Astrocyte (in vitro differentiated cells and primary cell): Measurements from ENCODE around the gene DRC1. TPM values are rescaled to one million over a fixed set of nuclear protein-coding genes. Genes with fewer than 3 reads are reported as not detected.

Experiments used
- DNase-seq: peaks from one replicate; pipeline ENCODE4 v3.0.0-alpha.2; 2010; ENCODE audit warnings: low read depth
- FAIRE-seq: peaks from 2 replicates; lab custom pipeline; 2011; peaks lifted over from hg19 to GRCh38; lab: Jason Lieb, UNC
- H2AFZ ChIP-seq: 2 replicates; pipeline ENCODE4 v1.6.0; 2012; ENCODE audit warnings: low read depth, low read length, inconsistent platforms
- H3K27ac ChIP-seq: 2 replicates; pipeline ENCODE4 v1.5.1; 2011; ENCODE audit warnings: low read depth, low read length, inconsistent platforms
- H3K27me3 ChIP-seq: 2 replicates; pipeline ENCODE4 v1.6.0; 2011; ENCODE audit warnings: low read length, inconsistent platforms; ENCODE audit not compliant: insufficient read depth
- H3K36me3 ChIP-seq: 2 replicates; pipeline ENCODE4 v1.5.1; 2011; ENCODE audit warnings: low read length, inconsistent platforms; ENCODE audit not compliant: insufficient read depth
- H3K4me1 ChIP-seq: 2 replicates; pipeline ENCODE4 v1.5.1; 2011; ENCODE audit warnings: low read length, inconsistent platforms; ENCODE audit not compliant: insufficient read depth
- H3K4me2 ChIP-seq: 2 replicates; pipeline ENCODE4 v1.6.0; 2012; ENCODE audit warnings: low read length, inconsistent platforms
- H3K4me3 ChIP-seq: 2 replicates; pipeline ENCODE4 v1.5.1; 2011; ENCODE audit warnings: low read depth, mild to moderate bottlenecking, low read length, inconsistent platforms; ENCODE audit not compliant: insufficient read depth
- H3K79me2 ChIP-seq: 2 replicates; pipeline ENCODE4 v1.6.0; 2012; ENCODE audit warnings: mild to moderate bottlenecking, low read length, inconsistent platforms; ENCODE audit not compliant: insufficient read depth
- H3K9ac ChIP-seq: 2 replicates; pipeline ENCODE4 v1.6.0; 2012; ENCODE audit warnings: mild to moderate bottlenecking, low read length, inconsistent platforms
- H3K9me3 ChIP-seq: 2 replicates; pipeline ENCODE4 v1.5.1; 2012; ENCODE audit warnings: low read depth, mild to moderate bottlenecking, low read length, inconsistent platforms; ENCODE audit not compliant: insufficient read depth
- H4K20me1 ChIP-seq: 2 replicates; pipeline ENCODE4 v1.6.0; 2012; ENCODE audit warnings: low read length, inconsistent platforms; ENCODE audit not compliant: insufficient read depth
- H3K27ac Mint-ChIP-seq: one replicate; pipeline ENCODE4 v1.8.0; 2021; ENCODE audit warnings: mild to moderate bottlenecking, mixed read lengths; ENCODE audit not compliant: unreplicated experiment
- H3K27me3 Mint-ChIP-seq: one replicate; pipeline ENCODE4 v1.8.0; 2021; ENCODE audit warnings: low read depth, mixed read lengths; ENCODE audit not compliant: unreplicated experiment
- H3K36me3 Mint-ChIP-seq: one replicate; pipeline ENCODE4 v1.8.0; 2021; ENCODE audit warnings: low read depth, mixed read lengths; ENCODE audit not compliant: unreplicated experiment
- H3K4me1 Mint-ChIP-seq: one replicate; pipeline ENCODE4 v1.8.0; 2021; ENCODE audit warnings: low read depth, mixed read lengths; ENCODE audit not compliant: unreplicated experiment
- H3K4me3 Mint-ChIP-seq: one replicate; pipeline ENCODE4 v1.8.0; 2021; ENCODE audit warnings: mild to moderate bottlenecking, moderate library complexity, mixed read lengths; ENCODE audit not compliant: unreplicated experiment
- H3K9me3 Mint-ChIP-seq: one replicate; pipeline ENCODE4 v1.8.0; 2021; ENCODE audit warnings: mild to moderate bottlenecking, mixed read lengths; ENCODE audit not compliant: unreplicated experiment
- CTCF ChIP-seq: IDR thresholded peaks from 2 replicates; pipeline ENCODE4 v1.5.1; 2011; ENCODE audit warnings: low read depth, mild to moderate bottlenecking, inconsistent platforms, low read length, moderate library complexity; ENCODE audit not compliant: insufficient read depth
- EZH2 ChIP-seq: IDR thresholded peaks from 2 replicates; pipeline ENCODE4 v1.6.1; 2012; ENCODE audit warnings: mild to moderate bottlenecking, low read length, inconsistent platforms; ENCODE audit not compliant: insufficient read depth
- total RNA-seq: library from RNA; stranded (reverse); gene quantifications from 2 replicates; pipeline ENCODE4 v1.2.1, GENCODE V29; 2021

The DRC1 gene
- total RNA-seq, 1 donor from 2014 or later = 0.27 TPM

- Mint-ChIP-seq H3K27ac (no peak overlapping the region), H3K4me1 (peaks cover 2% of the 10 kb centered on the region), H3K4me3 (no peak overlapping the region), H3K27me3 (peaks cover 37% of the 10 kb centered on the region), H3K36me3 (no peaks in the 10 kb centered on the region), H3K9me3 (peaks cover 1% of the 10 kb centered on the region)
- no peak overlapping the region for H3K4me3 ChIP-seq
- H3K4me1 ChIP-seq = no peaks in the 10 kb centered on the region
- H4K20me1 ChIP-seq = no peaks in the 10 kb centered on the region
- no peak overlapping the region for H3K27ac ChIP-seq
- H3K79me2 ChIP-seq = no peaks in the 10 kb centered on the region
- H3K9ac ChIP-seq = no peak overlapping the region
- FAIRE-seq (no peak), DNase-seq (no peak)
- H2AFZ ChIP-seq = no peak overlapping the region
- peaks cover 8% of the 10 kb centered on the region for H3K27me3 ChIP-seq
- TF ChIP-seq CTCF (no peak), EZH2 (no peak)
- no peaks in the 10 kb centered on the region for H3K36me3 ChIP-seq
- no peak overlapping the region for H3K4me2 ChIP-seq
- H3K9me3 ChIP-seq = no peaks in the 10 kb centered on the region
Observed at GRCh38 chr2:26483957-26484565, 82.3 kb downstream of the DRC1 start.

GRCh38 chr2:26484579-26484978 lies 82.9 kb downstream of the DRC1 start:
- no peak overlapping the region for H3K27ac Mint-ChIP-seq
- Histone ChIP-seq H3K4me1 (no peaks in the 10 kb centered on the region), H3K9ac (no peak overlapping the region), H3K79me2 (no peaks in the 10 kb centered on the region), H2AFZ (no peak overlapping the region), H3K27ac (no peak overlapping the region), H3K4me2 (no peak overlapping the region), H3K36me3 (no peaks in the 10 kb centered on the region), H3K27me3 (peaks cover 8% of the 10 kb centered on the region), H4K20me1 (no peaks in the 10 kb centered on the region), H3K9me3 (no peaks in the 10 kb centered on the region), H3K4me3 (no peak overlapping the region)
- H3K27me3 Mint-ChIP-seq = peaks cover 40% of the 10 kb centered on the region
- FAIRE-seq (no peak), DNase-seq (no peak)
- TF ChIP-seq EZH2 (no peak), CTCF (no peak)
- no peaks in the 10 kb centered on the region for H3K36me3 Mint-ChIP-seq
- H3K9me3 Mint-ChIP-seq = peaks cover 1% of the 10 kb centered on the region
- peaks cover 2% of the 10 kb centered on the region for H3K4me1 Mint-ChIP-seq
- no peak overlapping the region for H3K4me3 Mint-ChIP-seq

DNA sequence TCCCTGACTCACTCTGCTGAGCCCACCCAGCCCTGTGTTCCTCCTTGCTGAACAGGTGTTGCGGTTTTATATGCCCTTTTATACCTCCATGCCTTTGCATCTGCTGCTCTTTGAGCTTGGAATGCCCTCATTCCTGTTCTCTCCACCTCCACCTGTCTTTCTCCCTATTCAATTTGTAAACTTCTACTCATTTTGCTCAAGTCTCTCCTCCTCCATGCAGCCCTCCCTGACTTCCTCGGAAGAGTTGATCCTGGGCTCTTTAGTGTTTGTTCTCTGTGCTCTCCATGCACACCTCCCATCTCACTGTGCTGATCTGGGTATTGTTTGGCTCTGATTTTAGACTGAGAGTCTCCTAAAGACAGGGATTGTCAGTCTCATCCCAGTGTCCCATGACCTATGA lies 83.4 kb downstream of the DRC1 start:
- TF ChIP-seq EZH2 (no peak), CTCF (no peak)
- no peak overlapping the region for H3K9ac ChIP-seq
- no peaks in the 10 kb centered on the region for H4K20me1 ChIP-seq
- no peaks in the 10 kb centered on the region for H3K9me3 ChIP-seq
- no peak overlapping the region for H2AFZ ChIP-seq
- no peaks in the 10 kb centered on the region for H3K79me2 ChIP-seq
- Mint-ChIP-seq H3K36me3 (no peaks in the 10 kb centered on the region), H3K27ac (no peak overlapping the region), H3K27me3 (peaks cover 40% of the 10 kb centered on the region), H3K4me3 (no peak overlapping the region), H3K4me1 (peaks cover 2% of the 10 kb centered on the region), H3K9me3 (peaks cover 1% of the 10 kb centered on the region)
- FAIRE-seq (no peak), DNase-seq (no peak)
- H3K36me3 ChIP-seq = no peaks in the 10 kb centered on the region
- H3K27ac ChIP-seq = no peak overlapping the region
- no peak overlapping the region for H3K4me3 ChIP-seq
- H3K4me2 ChIP-seq = no peak overlapping the region
- no peaks in the 10 kb centered on the region for H3K4me1 ChIP-seq
- peaks cover 8% of the 10 kb centered on the region for H3K27me3 ChIP-seq
